PC-9 (cell line): Measurements from ENCODE around the gene CS. TPM values are rescaled to one million over a fixed set of nuclear protein-coding genes. Genes with fewer than 3 reads are reported as not detected.

ENCODE experiments used
- BruUV-seq: library from RNA; stranded (reverse); fragments of 400-500 nt; replicated peaks from 2 replicates; lab custom pipeline; 2021; lab: Mats Ljungman, UMichigan
- CTCF ChIA-PET: fragments of 300-600 bp; sonication (Branson Sonifier 250); formaldehyde crosslinking; loops from one replicate; lab custom pipeline; 2022; ENCODE audit warnings: antibody characterized with exemption; lab: Charles Lee
- POLR2A ChIA-PET: fragments of 300-600 bp; sonication (Branson Sonifier 250); formaldehyde crosslinking; loops from one replicate; lab custom pipeline; 2022; ENCODE audit warnings: antibody characterized with exemption; ENCODE audit not compliant: unreplicated experiment; lab: Charles Lee
- DNase-seq, 2 experiments: peaks; one replicate each; pipeline versions ENCODE4 v3.0.0 to v3.0.0-alpha.2; 2015 to 2022; ENCODE audit warnings: mixed read lengths in 1 of 2
- H2AFZ ChIP-seq: fragments of 200-600 bp; sonication (generic); 2 replicates; pipeline ENCODE4 v1.8.1; 2017; ENCODE audit warnings: antibody characterized with exemption
- H3F3A ChIP-seq: fragments of 200-600 bp; sonication (generic); 2 replicates; pipeline ENCODE4 v1.8.1; 2017; ENCODE audit warnings: antibody characterized with exemption, mild to moderate bottlenecking, low read depth; ENCODE audit not compliant: insufficient read depth
- H3K27ac ChIP-seq: fragments of 200-600 bp; sonication (generic); 2 replicates; pipeline ENCODE4 v1.6.1; 2016; ENCODE audit warnings: mixed run types
- H3K27me3 ChIP-seq: fragments of 200-600 bp; sonication (generic); 2 replicates; pipeline ENCODE4 v1.6.1; 2016; ENCODE audit warnings: low read depth, mixed run types; ENCODE audit not compliant: insufficient read depth
- H3K36me3 ChIP-seq: fragments of 200-600 bp; sonication (generic); 2 replicates; pipeline ENCODE4 v1.6.1; 2016; ENCODE audit warnings: low read depth, mixed run types
- H3K4me1 ChIP-seq: fragments of 200-600 bp; sonication (generic); replicated peaks from 2 replicates; pipeline ENCODE4 v1.6.1; 2016; ENCODE audit warnings: mixed run types; ENCODE audit not compliant: insufficient read depth
- H3K4me2 ChIP-seq: fragments of 200-600 bp; sonication (generic); 2 replicates; pipeline ENCODE4 v1.6.1; 2017; ENCODE audit warnings: mixed run types
- H3K4me3 ChIP-seq: fragments of 200-600 bp; sonication (generic); 2 replicates; pipeline ENCODE4 v1.6.1; 2016; ENCODE audit warnings: mixed run types
- H3K79me2 ChIP-seq: fragments of 200-600 bp; sonication (generic); 2 replicates; pipeline ENCODE4 v1.6.1; 2017; ENCODE audit warnings: low read depth, mixed run types
- H3K9me2 ChIP-seq: fragments of 200-600 bp; sonication (generic); 2 replicates; pipeline ENCODE4 v1.8.1; 2017; ENCODE audit warnings: mild to moderate bottlenecking; ENCODE audit not compliant: insufficient read depth
- H3K9me3 ChIP-seq: fragments of 200-600 bp; sonication (generic); 2 replicates; pipeline ENCODE4 v1.8.1; 2016; ENCODE audit warnings: low read depth; ENCODE audit not compliant: insufficient read depth
- H4K20me1 ChIP-seq: fragments of 200-600 bp; sonication (generic); 2 replicates; pipeline ENCODE4 v1.8.1; 2017; ENCODE audit not compliant: insufficient read depth
- CTCF ChIP-seq: fragments of 200-600 bp; sonication (generic); conservative IDR thresholded peaks from 2 replicates; pipeline ENCODE4 v1.6.1; 2017; ENCODE audit warnings: mixed run types, antibody characterized with exemption, mild to moderate bottlenecking, moderate library complexity
- EZH2 ChIP-seq: fragments of 200-600 bp; sonication (generic); IDR thresholded peaks from 2 replicates; pipeline ENCODE4 v1.8.0; 2017; ENCODE audit warnings: antibody characterized with exemption, low read depth
- intact Hi-C: fragments of 100-400 bp; cut with micrococcal nuclease; formaldehyde crosslinking; loops from one replicate; pipeline ENCODE4 v1.10.0; 2022; ENCODE audit not compliant: unreplicated experiment
- total RNA-seq: library from RNA; stranded (reverse); gene quantifications from 2 replicates; pipeline ENCODE4 v1.2.3, GENCODE V29; 2021

The CS gene
- total RNA-seq, 1 experiment from 2014 or later = 205 TPM

- intact Hi-C loops = loop anchor here (2.0 kb wide), 1 partner anchor 17 kb away; the partner anchor contains the start of gene CS
- Histone ChIP-seq H3K4me1 (peaks cover 18% of the 10 kb centered on the region), H3K4me2 (no peak overlapping the region), H3K9me2 (no peaks in the 10 kb centered on the region), H2AFZ (no peak overlapping the region), H3F3A (peaks cover 8% of the 10 kb centered on the region), H3K27me3 (no peaks in the 10 kb centered on the region), H3K79me2 (peaks cover 18% of the 10 kb centered on the region), H3K36me3 (peaks cover 9% of the 10 kb centered on the region; the same call in 1 of the 2 replicates), H3K4me3 (no peak overlapping the region), H3K9me3 (no peaks in the 10 kb centered on the region), H3K27ac (no peak overlapping the region), H4K20me1 (no peaks in the 10 kb centered on the region)
- ChIA-PET CTCF (no interaction called here), POLR2A (interaction anchor here (0.6 kb wide), 1 partner anchor 13 kb away, joined by 5 read pairs; no protein-coding TSS in a partner anchor)
- BruUV-seq = no TSS peak
- TF ChIP-seq EZH2 (no peak), CTCF (no peak)
- no peak for DNase-seq
Measured at GRCh38 chr12:56317675-56318074, 17.5 kb upstream of the CS start.

- Histone ChIP-seq H3K4me3 (peak within 1 kb of the TSS; percentile 83), H3K79me2 (peaks cover 18% of the 10 kb centered on the region), H4K20me1 (no peaks in the 10 kb centered on the region), H3K9me3 (no peaks in the 10 kb centered on the region), H3K9me2 (no peaks in the 10 kb centered on the region), H3F3A (peaks cover 8% of the 10 kb centered on the region), H3K4me1 (peaks cover 18% of the 10 kb centered on the region), H2AFZ (peak within 1 kb of the TSS; percentile 91), H3K27ac (peak within 1 kb of the TSS; percentile 51), H3K27me3 (no peaks in the 10 kb centered on the region), H3K36me3 (peaks cover 11% of the 10 kb centered on the region; the same call in 1 of the 2 replicates), H3K4me2 (peak within 1 kb of the TSS; percentile 89)
- peak; percentile 95 for DNase-seq
- POLR2A ChIA-PET = interaction anchor here (0.6 to 1.4 kb wide), 7 partner anchors 15 to 321 kb away, joined by 3 to 8 read pairs (median 7); partner anchors contain the start of genes PAN2 and STAT2
- CTCF ChIA-PET = interaction anchor here (0.6 to 1.3 kb wide), 5 partner anchors 44 to 191 kb away, joined by 3 to 8 read pairs (median 5); partner anchors contain the start of gene STAT2
- no peak; the same call in 1 of the 2 replicates for TF ChIP-seq CTCF
- no peak for TF ChIP-seq EZH2
- intact Hi-C loops = loop anchor here (1.0 to 2.0 kb wide), 2 partner anchors 15 to 148 kb away; partner anchors contain the start of gene CS
- BruUV-seq = no TSS peak
Measured at GRCh38 chr12:56315622-56316473, 15.7 kb upstream of the CS start, which contains the start of gene CNPY2. CNPY2 (minus strand) TSS chr12:56315988; CDS start chr12:56315217, 771 bp downstream.

- H3K4me1 ChIP-seq = peaks cover 18% of the 10 kb centered on the region
- no peaks in the 10 kb centered on the region for H3K27me3 ChIP-seq
- H3K27ac ChIP-seq = peak overlapping the region; percentile 51
- H3K9me3 ChIP-seq = no peaks in the 10 kb centered on the region
- peak overlapping the region; percentile 83 for H3K4me3 ChIP-seq
- H2AFZ ChIP-seq = peak overlapping the region; percentile 91
- CTCF ChIA-PET = interaction anchor here (0.6 to 1.3 kb wide), 4 partner anchors 45 to 190 kb away, joined by 3 to 8 read pairs (median 6); partner anchors contain the start of gene STAT2
- peaks cover 8% of the 10 kb centered on the region for H3F3A ChIP-seq
- H3K4me2 ChIP-seq = peak overlapping the region; percentile 89
- DNase-seq = no peak
- TSS peak; percentile 53 for BruUV-seq
- H4K20me1 ChIP-seq = no peaks in the 10 kb centered on the region
- POLR2A ChIA-PET = interaction anchor here (0.6 to 1.4 kb wide), 5 partner anchors 14 to 322 kb away, joined by 3 to 8 read pairs (median 7); partner anchors contain the start of genes PAN2 and STAT2
- peaks cover 18% of the 10 kb centered on the region for H3K79me2 ChIP-seq
- H3K36me3 ChIP-seq = peaks cover 14% of the 10 kb centered on the region; the same call in 1 of the 2 replicates
- intact Hi-C loops = no loop called here
- TF ChIP-seq EZH2 (no peak), CTCF (no peak)
- no peaks in the 10 kb centered on the region for H3K9me2 ChIP-seq
Measured at GRCh38 chr12:56315249-56315621, 15.1 kb upstream of the CS start.
